Measurements from ENCODE around the gene CDKAL1.

CDKAL1 gene

GRCh38 chr6:21045135-21045700 is 511.0 kb downstream of the CDKAL1 start:
- no peaks in the 10 kb centered on the region for H3K79me2 ChIP-seq
- no peak overlapping the region for H3K27ac ChIP-seq
- TF ChIP-seq CTCF (IDR thresholded peaks at IDR 0.05): no peak
- H2AFZ ChIP-seq: no peak overlapping the region
- no peak overlapping the region for H3K4me3 ChIP-seq (ENCODE audit: low read depth, low read length)
- peaks cover 3% of the 10 kb centered on the region for H3K4me1 ChIP-seq
- H3K9me3 ChIP-seq (ENCODE audit: control insufficient read depth, low read length): no peaks in the 10 kb centered on the region
- no peak overlapping the region for H3K9ac ChIP-seq
- no peak overlapping the region for H3K4me2 ChIP-seq (ENCODE audit: low read length)
- no peaks in the 10 kb centered on the region for H3K36me3 ChIP-seq (ENCODE audit: control insufficient read depth, insufficient read depth, low read length)
- H3K27me3 ChIP-seq (ENCODE audit: control insufficient read depth, insufficient read depth, low read length): no peaks in the 10 kb centered on the region

- Histone ChIP-seq H3K9me3 (ENCODE audit: control insufficient read depth, low read length) (no peaks in the 10 kb centered on the region), H3K27me3 (ENCODE audit: control insufficient read depth, insufficient read depth, low read length) (no peaks in the 10 kb centered on the region), H3K4me3 (ENCODE audit: low read depth, low read length) (no peak overlapping the region), H2AFZ (no peak overlapping the region), H3K9ac (no peak overlapping the region), H3K36me3 (ENCODE audit: control insufficient read depth, insufficient read depth, low read length) (no peaks in the 10 kb centered on the region), H3K4me2 (ENCODE audit: low read length) (no peak overlapping the region), H3K27ac (no peak overlapping the region), H3K79me2 (no peaks in the 10 kb centered on the region), H3K4me1 (peaks cover 3% of the 10 kb centered on the region)
- TF ChIP-seq CTCF (IDR thresholded peaks at IDR 0.05): no peak
Measured at GRCh38 chr6:21046276-21046675, 512.0 kb downstream of the CDKAL1 start.

- no peak for TF ChIP-seq CTCF (IDR thresholded peaks at IDR 0.05)
- Histone ChIP-seq H3K9ac (no peak overlapping the region), H3K27me3 (ENCODE audit: control insufficient read depth, insufficient read depth, low read length) (no peaks in the 10 kb centered on the region), H3K27ac (no peak overlapping the region), H3K4me2 (ENCODE audit: low read length) (no peak overlapping the region), H3K9me3 (ENCODE audit: control insufficient read depth, low read length) (no peaks in the 10 kb centered on the region), H2AFZ (no peak overlapping the region), H3K36me3 (ENCODE audit: control insufficient read depth, insufficient read depth, low read length) (no peaks in the 10 kb centered on the region), H3K4me1 (peaks cover 3% of the 10 kb centered on the region), H3K79me2 (no peaks in the 10 kb centered on the region), H3K4me3 (ENCODE audit: low read depth, low read length) (no peak overlapping the region)
Measured at GRCh38 chr6:21048047-21048446, 513.8 kb downstream of the CDKAL1 start.

- no peaks in the 10 kb centered on the region for H3K36me3 ChIP-seq (ENCODE audit: control insufficient read depth, insufficient read depth, low read length)
- H3K79me2 ChIP-seq: no peaks in the 10 kb centered on the region
- no peak overlapping the region for H3K9ac ChIP-seq
- H3K27ac ChIP-seq: no peak overlapping the region
- H3K4me2 ChIP-seq (ENCODE audit: low read length): no peak overlapping the region
- no peak overlapping the region for H2AFZ ChIP-seq
- H3K27me3 ChIP-seq (ENCODE audit: control insufficient read depth, insufficient read depth, low read length): no peaks in the 10 kb centered on the region
- no peak for TF ChIP-seq CTCF (IDR thresholded peaks at IDR 0.05)
- no peak overlapping the region for H3K4me3 ChIP-seq (ENCODE audit: low read depth, low read length)
- H3K9me3 ChIP-seq (ENCODE audit: control insufficient read depth, low read length): no peaks in the 10 kb centered on the region
- peaks cover 3% of the 10 kb centered on the region for H3K4me1 ChIP-seq
Measured at GRCh38 chr6:21049148-21049547, 514.9 kb downstream of the CDKAL1 start.

GRCh38 chr6:21049572-21049971 is 515.3 kb downstream of the CDKAL1 start:
- Histone ChIP-seq H3K4me2 (ENCODE audit: low read length) (no peak overlapping the region), H3K4me3 (ENCODE audit: low read depth, low read length) (no peak overlapping the region), H3K9me3 (ENCODE audit: control insufficient read depth, low read length) (no peaks in the 10 kb centered on the region), H2AFZ (no peak overlapping the region), H3K79me2 (no peaks in the 10 kb centered on the region), H3K4me1 (peaks cover 3% of the 10 kb centered on the region), H3K36me3 (ENCODE audit: control insufficient read depth, insufficient read depth, low read length) (no peaks in the 10 kb centered on the region), H3K27me3 (ENCODE audit: control insufficient read depth, insufficient read depth, low read length) (no peaks in the 10 kb centered on the region), H3K9ac (no peak overlapping the region), H3K27ac (no peak overlapping the region)
- TF ChIP-seq CTCF (IDR thresholded peaks at IDR 0.05): no peak

Data from parathyroid adenoma (tissue), 2 donors.